Osteocyte (in vitro differentiated cells): ENCODE data around the gene MYRIP. TPM values are rescaled to one million over a fixed set of nuclear protein-coding genes. Genes with fewer than 3 reads are reported as not detected.
A peak's percentile ranks its signal among the peaks of the same experiment; 100 is the strongest.

Source experiments
- DNase-seq: peaks from one replicate; pipeline ENCODE4 v3.0.0; 2021; ENCODE audit warnings: mixed read lengths; ENCODE audit not compliant: unreplicated experiment; ENCODE audit errors: extremely low spot score
- H3K27ac Mint-ChIP-seq: one replicate; pipeline ENCODE4 v1.8.0; 2021; ENCODE audit warnings: mild to moderate bottlenecking, mixed read lengths; ENCODE audit not compliant: unreplicated experiment
- H3K27me3 Mint-ChIP-seq: one replicate; pipeline ENCODE4 v1.8.0; 2021; ENCODE audit warnings: mixed read lengths; ENCODE audit not compliant: unreplicated experiment
- H3K36me3 Mint-ChIP-seq: one replicate; pipeline ENCODE4 v1.8.0; 2021; ENCODE audit warnings: mixed read lengths; ENCODE audit not compliant: unreplicated experiment
- H3K4me1 Mint-ChIP-seq: one replicate; pipeline ENCODE4 v1.8.0; 2021; ENCODE audit warnings: mixed read lengths; ENCODE audit not compliant: unreplicated experiment
- H3K4me3 Mint-ChIP-seq: one replicate; pipeline ENCODE4 v1.8.0; 2021; ENCODE audit warnings: mild to moderate bottlenecking, moderate library complexity, mixed read lengths; ENCODE audit not compliant: unreplicated experiment
- H3K9me3 Mint-ChIP-seq: one replicate; pipeline ENCODE4 v1.8.0; 2021; ENCODE audit warnings: mixed read lengths; ENCODE audit not compliant: unreplicated experiment
- CTCF ChIP-seq: fragments of 200-600 bp; sonication (generic); IDR thresholded peaks from 2 replicates; pipeline ENCODE4 v1.5.0; 2021; ENCODE audit warnings: antibody characterized with exemption, mild to moderate bottlenecking, moderate library complexity
- total RNA-seq: library from RNA; stranded (reverse); gene quantifications from 2 replicates; pipeline ENCODE4 v1.2.1, GENCODE V29; 2021

MYRIP gene
- total RNA-seq, 1 donor from 2014 or later: 0.62 TPM

- DNase-seq: no peak
- Mint-ChIP-seq H3K4me3 (no peak overlapping the region), H3K27ac (no peak overlapping the region), H3K9me3 (no peaks in the 10 kb centered on the region), H3K4me1 (no peaks in the 10 kb centered on the region), H3K36me3 (no peaks in the 10 kb centered on the region), H3K27me3 (peaks cover 14% of the 10 kb centered on the region)
- TF ChIP-seq CTCF: no peak
Measured at GRCh38 chr3:40213556-40213955, 404.1 kb downstream of the MYRIP start.

- Mint-ChIP-seq H3K4me1 (no peaks in the 10 kb centered on the region), H3K9me3 (no peaks in the 10 kb centered on the region), H3K27ac (no peak overlapping the region), H3K4me3 (no peak overlapping the region), H3K36me3 (no peaks in the 10 kb centered on the region), H3K27me3 (peaks cover 9% of the 10 kb centered on the region)
- DNase-seq: no peak
- no peak for TF ChIP-seq CTCF
Measured at GRCh38 chr3:40215015-40215414, 405.6 kb downstream of the MYRIP start.

DNA sequence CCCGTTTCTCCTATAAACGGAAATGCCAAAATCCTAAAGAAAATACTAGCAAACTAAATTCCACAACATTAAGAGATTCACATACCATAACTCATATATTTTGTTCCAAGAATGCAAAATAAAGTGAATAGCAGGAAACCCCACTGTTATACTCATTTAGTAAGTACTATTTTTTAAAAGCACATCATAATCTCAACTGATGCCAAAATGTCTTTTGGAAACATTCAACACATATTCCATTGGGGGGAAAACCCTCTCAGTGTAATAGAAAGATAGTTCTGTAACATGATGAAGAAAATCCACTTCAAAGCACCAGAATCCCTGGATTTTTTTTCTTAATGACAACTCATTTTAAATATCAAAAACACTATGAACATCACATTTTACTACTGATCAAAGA lies 407.1 kb downstream of the MYRIP start:
- Mint-ChIP-seq H3K9me3 (no peaks in the 10 kb centered on the region), H3K4me1 (no peaks in the 10 kb centered on the region), H3K27ac (no peak overlapping the region), H3K4me3 (no peak overlapping the region), H3K27me3 (peaks cover 9% of the 10 kb centered on the region), H3K36me3 (no peaks in the 10 kb centered on the region)
- no peak for TF ChIP-seq CTCF
- DNase-seq: no peak

DNA sequence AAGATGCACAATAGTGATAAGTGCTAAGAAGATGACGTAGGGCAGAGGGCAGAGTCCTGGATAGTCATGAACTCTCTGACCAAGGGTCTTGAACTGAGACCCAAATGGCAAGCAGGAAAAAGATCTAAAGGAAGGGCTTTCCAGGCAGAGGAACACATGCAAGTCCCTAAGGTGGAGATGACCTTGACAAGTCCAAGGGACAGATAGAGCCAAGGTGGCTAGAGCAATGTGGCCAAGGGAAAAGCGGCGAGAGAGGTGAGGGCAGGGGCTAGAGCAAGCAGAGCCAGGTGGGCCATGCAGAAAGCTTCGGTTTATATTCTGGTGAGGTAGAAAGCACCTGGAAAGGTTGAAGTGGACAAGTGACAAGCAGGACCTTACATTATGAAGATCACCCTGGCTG lies 414.4 kb downstream of the MYRIP start:
- no peaks in the 10 kb centered on the region for H3K36me3 Mint-ChIP-seq
- no peaks in the 10 kb centered on the region for H3K9me3 Mint-ChIP-seq
- no peaks in the 10 kb centered on the region for H3K4me1 Mint-ChIP-seq
- no peak overlapping the region for H3K27ac Mint-ChIP-seq
- H3K4me3 Mint-ChIP-seq: no peak overlapping the region
- no peaks in the 10 kb centered on the region for H3K27me3 Mint-ChIP-seq
- no peak for TF ChIP-seq CTCF
- DNase-seq: no peak

- H3K27ac Mint-ChIP-seq: no peak overlapping the region
- no peak for TF ChIP-seq CTCF
- no peak overlapping the region for H3K4me3 Mint-ChIP-seq
- no peaks in the 10 kb centered on the region for H3K4me1 Mint-ChIP-seq
- DNase-seq: peak; percentile 19
- H3K27me3 Mint-ChIP-seq: no peaks in the 10 kb centered on the region
- H3K36me3 Mint-ChIP-seq: no peaks in the 10 kb centered on the region
- no peaks in the 10 kb centered on the region for H3K9me3 Mint-ChIP-seq
Measured at GRCh38 chr3:40224796-40225515, 415.5 kb downstream of the MYRIP start.
